PC-9 (cell line): Measurements from ENCODE around the gene ZMYM2. TPM values are rescaled to one million over a fixed set of nuclear protein-coding genes. Genes with fewer than 3 reads are reported as not detected.

Source experiments
- BruUV-seq: library from RNA; stranded (reverse); fragments of 400-500 nt; replicated peaks from 2 replicates; lab custom pipeline; 2021; lab: Mats Ljungman, UMichigan
- CTCF ChIA-PET: fragments of 300-600 bp; sonication (Branson Sonifier 250); formaldehyde crosslinking; loops from one replicate; lab custom pipeline; 2022; ENCODE audit warnings: antibody characterized with exemption; lab: Charles Lee
- POLR2A ChIA-PET: fragments of 300-600 bp; sonication (Branson Sonifier 250); formaldehyde crosslinking; loops from one replicate; lab custom pipeline; 2022; ENCODE audit warnings: antibody characterized with exemption; ENCODE audit not compliant: unreplicated experiment; lab: Charles Lee
- DNase-seq, 2 experiments: peaks; one replicate each; pipeline versions ENCODE4 v3.0.0 to v3.0.0-alpha.2; 2015 to 2022; ENCODE audit warnings: mixed read lengths in 1 of 2
- H2AFZ ChIP-seq: fragments of 200-600 bp; sonication (generic); 2 replicates; pipeline ENCODE4 v1.8.1; 2017; ENCODE audit warnings: antibody characterized with exemption
- H3F3A ChIP-seq: fragments of 200-600 bp; sonication (generic); 2 replicates; pipeline ENCODE4 v1.8.1; 2017; ENCODE audit warnings: antibody characterized with exemption, mild to moderate bottlenecking, low read depth; ENCODE audit not compliant: insufficient read depth
- H3K27ac ChIP-seq: fragments of 200-600 bp; sonication (generic); 2 replicates; pipeline ENCODE4 v1.6.1; 2016; ENCODE audit warnings: mixed run types
- H3K27me3 ChIP-seq: fragments of 200-600 bp; sonication (generic); 2 replicates; pipeline ENCODE4 v1.6.1; 2016; ENCODE audit warnings: low read depth, mixed run types; ENCODE audit not compliant: insufficient read depth
- H3K36me3 ChIP-seq: fragments of 200-600 bp; sonication (generic); 2 replicates; pipeline ENCODE4 v1.6.1; 2016; ENCODE audit warnings: low read depth, mixed run types
- H3K4me1 ChIP-seq: fragments of 200-600 bp; sonication (generic); replicated peaks from 2 replicates; pipeline ENCODE4 v1.6.1; 2016; ENCODE audit warnings: mixed run types; ENCODE audit not compliant: insufficient read depth
- H3K4me2 ChIP-seq: fragments of 200-600 bp; sonication (generic); 2 replicates; pipeline ENCODE4 v1.6.1; 2017; ENCODE audit warnings: mixed run types
- H3K4me3 ChIP-seq: fragments of 200-600 bp; sonication (generic); 2 replicates; pipeline ENCODE4 v1.6.1; 2016; ENCODE audit warnings: mixed run types
- H3K79me2 ChIP-seq: fragments of 200-600 bp; sonication (generic); 2 replicates; pipeline ENCODE4 v1.6.1; 2017; ENCODE audit warnings: low read depth, mixed run types
- H3K9me2 ChIP-seq: fragments of 200-600 bp; sonication (generic); 2 replicates; pipeline ENCODE4 v1.8.1; 2017; ENCODE audit warnings: mild to moderate bottlenecking; ENCODE audit not compliant: insufficient read depth
- H3K9me3 ChIP-seq: fragments of 200-600 bp; sonication (generic); 2 replicates; pipeline ENCODE4 v1.8.1; 2016; ENCODE audit warnings: low read depth; ENCODE audit not compliant: insufficient read depth
- H4K20me1 ChIP-seq: fragments of 200-600 bp; sonication (generic); 2 replicates; pipeline ENCODE4 v1.8.1; 2017; ENCODE audit not compliant: insufficient read depth
- EZH2 ChIP-seq: fragments of 200-600 bp; sonication (generic); IDR thresholded peaks from 2 replicates; pipeline ENCODE4 v1.8.0; 2017; ENCODE audit warnings: antibody characterized with exemption, low read depth
- intact Hi-C: fragments of 100-400 bp; cut with micrococcal nuclease; formaldehyde crosslinking; loops from one replicate; pipeline ENCODE4 v1.10.0; 2022; ENCODE audit not compliant: unreplicated experiment
- total RNA-seq: library from RNA; stranded (reverse); gene quantifications from 2 replicates; pipeline ENCODE4 v1.2.3, GENCODE V29; 2021
- TF ChIP-seq, protein P1 (sequence below): fragments of 200-600 bp; sonication (generic); conservative IDR thresholded peaks from 2 replicates; pipeline ENCODE4 v1.6.1; 2017; ENCODE audit warnings: mixed run types, antibody characterized with exemption, mild to moderate bottlenecking, moderate library complexity

The ZMYM2 gene
- total RNA-seq, 1 experiment from 2014 or later: 55.1 TPM

GRCh38 chr13:20002787-20003186 lies 44.3 kb downstream of the ZMYM2 start:
- peaks cover 43% of the 10 kb centered on the region for H3K36me3 ChIP-seq
- no peaks in the 10 kb centered on the region for H3K4me1 ChIP-seq
- no peak overlapping the region for H2AFZ ChIP-seq
- H3K27me3 ChIP-seq: no peaks in the 10 kb centered on the region
- H3K4me2 ChIP-seq: no peak overlapping the region
- peaks cover 12% of the 10 kb centered on the region for H3K79me2 ChIP-seq
- TF ChIP-seq, protein P1, sequence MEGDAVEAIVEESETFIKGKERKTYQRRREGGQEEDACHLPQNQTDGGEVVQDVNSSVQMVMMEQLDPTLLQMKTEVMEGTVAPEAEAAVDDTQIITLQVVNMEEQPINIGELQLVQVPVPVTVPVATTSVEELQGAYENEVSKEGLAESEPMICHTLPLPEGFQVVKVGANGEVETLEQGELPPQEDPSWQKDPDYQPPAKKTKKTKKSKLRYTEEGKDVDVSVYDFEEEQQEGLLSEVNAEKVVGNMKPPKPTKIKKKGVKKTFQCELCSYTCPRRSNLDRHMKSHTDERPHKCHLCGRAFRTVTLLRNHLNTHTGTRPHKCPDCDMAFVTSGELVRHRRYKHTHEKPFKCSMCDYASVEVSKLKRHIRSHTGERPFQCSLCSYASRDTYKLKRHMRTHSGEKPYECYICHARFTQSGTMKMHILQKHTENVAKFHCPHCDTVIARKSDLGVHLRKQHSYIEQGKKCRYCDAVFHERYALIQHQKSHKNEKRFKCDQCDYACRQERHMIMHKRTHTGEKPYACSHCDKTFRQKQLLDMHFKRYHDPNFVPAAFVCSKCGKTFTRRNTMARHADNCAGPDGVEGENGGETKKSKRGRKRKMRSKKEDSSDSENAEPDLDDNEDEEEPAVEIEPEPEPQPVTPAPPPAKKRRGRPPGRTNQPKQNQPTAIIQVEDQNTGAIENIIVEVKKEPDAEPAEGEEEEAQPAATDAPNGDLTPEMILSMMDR: no peak
- TF ChIP-seq EZH2: no peak
- peaks cover 8% of the 10 kb centered on the region; the same call in 1 of the 2 replicates for H3F3A ChIP-seq
- no peak overlapping the region for H3K27ac ChIP-seq
- no TSS peak for BruUV-seq
- H4K20me1 ChIP-seq: peaks cover 22% of the 10 kb centered on the region
- intact Hi-C loops: no loop called here
- no peak overlapping the region for H3K4me3 ChIP-seq
- H3K9me3 ChIP-seq: no peaks in the 10 kb centered on the region
- ChIA-PET CTCF (no interaction called here), POLR2A (no interaction called here)
- DNase-seq: no peak
- H3K9me2 ChIP-seq: no peaks in the 10 kb centered on the region

GRCh38 chr13:20006206-20006605 lies 47.7 kb downstream of the ZMYM2 start:
- Histone ChIP-seq H3F3A (peaks cover 10% of the 10 kb centered on the region; the same call in 1 of the 2 replicates), H3K4me3 (no peak overlapping the region), H3K79me2 (no peaks in the 10 kb centered on the region), H3K9me3 (no peaks in the 10 kb centered on the region), H3K36me3 (peaks cover 60% of the 10 kb centered on the region), H4K20me1 (peaks cover 6% of the 10 kb centered on the region; the same call in 1 of the 2 replicates), H3K4me1 (no peaks in the 10 kb centered on the region), H2AFZ (no peak overlapping the region), H3K27ac (no peak overlapping the region), H3K9me2 (no peaks in the 10 kb centered on the region), H3K4me2 (no peak overlapping the region), H3K27me3 (no peaks in the 10 kb centered on the region)
- ChIA-PET POLR2A (no interaction called here), CTCF (interaction anchor here (0.6 kb wide), 1 partner anchor 167 kb away, joined by 3 read pairs; no protein-coding TSS in a partner anchor)
- intact Hi-C loops: no loop called here
- no peak for DNase-seq
- TF ChIP-seq, protein P1: no peak
- TF ChIP-seq EZH2: no peak
- no TSS peak for BruUV-seq

GRCh38 chr13:20015763-20016162 lies 57.2 kb downstream of the ZMYM2 start:
- no peak overlapping the region for H2AFZ ChIP-seq
- BruUV-seq: no TSS peak
- no peak overlapping the region for H3K4me2 ChIP-seq
- TF ChIP-seq EZH2: no peak
- TF ChIP-seq, protein P1: no peak
- no peak overlapping the region for H3K4me3 ChIP-seq
- peaks cover 31% of the 10 kb centered on the region for H3K79me2 ChIP-seq
- intact Hi-C loops: no loop called here
- ChIA-PET POLR2A (no interaction called here), CTCF (no interaction called here)
- H3K27me3 ChIP-seq: no peaks in the 10 kb centered on the region
- no peaks in the 10 kb centered on the region for H4K20me1 ChIP-seq
- H3K27ac ChIP-seq: no peak overlapping the region
- H3K9me2 ChIP-seq: no peaks in the 10 kb centered on the region
- H3K36me3 ChIP-seq: peaks cover 37% of the 10 kb centered on the region
- H3K4me1 ChIP-seq: peaks cover 5% of the 10 kb centered on the region; the same call in 1 of the 2 replicates
- no peak for DNase-seq
- peaks cover 23% of the 10 kb centered on the region for H3K9me3 ChIP-seq
- H3F3A ChIP-seq: peaks cover 19% of the 10 kb centered on the region
